A549 (cell line): ENCODE results near the gene NEDD4L. TPM values are rescaled to one million over a fixed set of nuclear protein-coding genes. Genes with fewer than 3 reads are reported as not detected.

Experiments used
- ATAC-seq, 2 experiments: fragments of 200-7000 bp in 1 of 2; fragments of >200 bp in 1 of 2; cut with Nextera tagmentation in 1 of 2; cut with Tn5 transposase in 1 of 2; 3 replicates each; pipeline versions ENCODE4 v1.8.0 to v1.9.1; 2018 to 2020; ENCODE audit warnings: mild to moderate bottlenecking in 1 of 2, moderate library complexity in 1 of 2
- CTCF ChIA-PET: fragments of 300-600 bp; sonication (Branson Sonifier 250); formaldehyde crosslinking; extraction: SDS; loops from one replicate; lab custom pipeline; 2021; ENCODE audit warnings: antibody characterized with exemption, inconsistent platforms; lab: Yijun Ruan, JAX
- POLR2A ChIA-PET: fragments of 350-600 bp; formaldehyde crosslinking; extraction: SDS; loops from one replicate; lab custom pipeline; 2021; ENCODE audit warnings: antibody characterized with exemption, inconsistent platforms; lab: Yijun Ruan, JAX
- DNase-seq, 2 experiments: peaks; one replicate each; pipeline versions ENCODE4 v3.0.0 to v3.0.0-alpha.2; 2011 to 2016; ENCODE audit warnings: low read depth in 1 of 2, low spot score in 1 of 2
- FAIRE-seq: peaks from 2 replicates; lab custom pipeline; 2011; peaks lifted over from hg19 to GRCh38; lab: Jason Lieb, UNC
- H3K27ac ChIP-seq, 2 experiments: fragments of >200 bp; sonication (Bioruptor Twin); formaldehyde crosslinking; 3 replicates each; pipeline ENCODE4 v1.5.1; 2016 to 2017
- H3K4me1 ChIP-seq: fragments of >200 bp; sonication (Bioruptor Twin); formaldehyde crosslinking; 3 replicates; pipeline ENCODE4 v1.6.1; 2016
- H3K4me2 ChIP-seq: fragments of >200 bp; sonication (Bioruptor Twin); formaldehyde crosslinking; 3 replicates; pipeline ENCODE4 v1.6.1; 2016
- H3K4me3 ChIP-seq: fragments of >200 bp; sonication (Bioruptor Twin); formaldehyde crosslinking; 3 replicates; pipeline ENCODE4 v1.5.1; 2016
- H3K9me3 ChIP-seq: fragments of >200 bp; sonication (Bioruptor Twin); formaldehyde crosslinking; 3 replicates; pipeline ENCODE4 v1.6.1; 2016
- BHLHE40 ChIP-seq: IDR thresholded peaks from 2 replicates; pipeline ENCODE4 v1.6.1; 2012; ENCODE audit warnings: low read depth, low read length, inconsistent platforms
- CHD2 ChIP-seq: fragments of 150-350 bp; IDR thresholded peaks from 2 replicates; pipeline ENCODE4 v1.6.1; 2014; ENCODE audit warnings: low read length; ENCODE audit not compliant: partially characterized antibody
- EHF ChIP-seq: fragments of 250-450 bp; sonication (Bioruptor Pico); IDR thresholded peaks from 2 replicates; pipeline ENCODE4 v1.5.0; 2020; ENCODE audit warnings: mild to moderate bottlenecking
- EHMT2 ChIP-seq: fragments of 200-600 bp; sonication (generic); IDR thresholded peaks from 2 replicates; pipeline ENCODE4 v1.6.1; 2016; ENCODE audit warnings: antibody characterized with exemption, low read depth, mild to moderate bottlenecking, moderate library complexity
- EP300 ChIP-seq, 2 experiments: fragments of >200 bp; sonication (Bioruptor Twin); formaldehyde crosslinking; IDR thresholded peaks; 2 replicates in 1 of 2; 3 replicates in 1 of 2; pipeline ENCODE4 v1.6.1; 2016 to 2017
- ESRRA ChIP-seq: fragments of 150-350 bp; IDR thresholded peaks from 2 replicates; pipeline ENCODE4 v1.6.1; 2014; ENCODE audit warnings: mild to moderate bottlenecking, low read length, borderline replicate concordance
- FOXS1 ChIP-seq: fragments of 250-450 bp; sonication (Bioruptor Pico); IDR thresholded peaks from 2 replicates; pipeline ENCODE4 v1.5.0; 2020; ENCODE audit warnings: mild to moderate bottlenecking, moderate library complexity
- HDAC2 ChIP-seq: fragments of 200-600 bp; sonication (generic); IDR thresholded peaks from 2 replicates; pipeline ENCODE4 v1.6.1; 2016
- HOXB13 ChIP-seq: fragments of 250-450 bp; sonication (Bioruptor Pico); IDR thresholded peaks from 2 replicates; pipeline ENCODE4 v1.5.0; 2020; ENCODE audit warnings: low read depth, mild to moderate bottlenecking, moderate library complexity
- HOXB5 ChIP-seq: fragments of 250-450 bp; sonication (Bioruptor Pico); IDR thresholded peaks from 2 replicates; pipeline ENCODE4 v1.5.0; 2020; ENCODE audit warnings: mild to moderate bottlenecking, moderate library complexity
- JUN ChIP-seq, 2 experiments: fragments of >200 bp; sonication (Bioruptor Twin); formaldehyde crosslinking; IDR thresholded peaks; 2 replicates in 1 of 2; 3 replicates in 1 of 2; pipeline ENCODE4 v1.6.1; 2016 to 2017
- MAFK ChIP-seq: fragments of 450-650 bp; IDR thresholded peaks from 2 replicates; pipeline ENCODE4 v1.6.1; 2014; ENCODE audit not compliant: partially characterized antibody
- NR3C1 ChIP-seq: fragments of >200 bp; sonication (Bioruptor Twin); formaldehyde crosslinking; IDR thresholded peaks from 3 replicates; pipeline ENCODE4 v1.6.1; 2017
- PHF8 ChIP-seq: fragments of 200-600 bp; sonication (generic); IDR thresholded peaks from 2 replicates; pipeline ENCODE4 v1.6.1; 2016; ENCODE audit warnings: low read depth, mild to moderate bottlenecking, antibody characterized with exemption, moderate library complexity, borderline replicate concordance
- POLR2A ChIP-seq: IDR thresholded peaks from 2 replicates; pipeline ENCODE4 v1.6.1; 2012; ENCODE audit warnings: mild to moderate bottlenecking, low read length
- RFX5 ChIP-seq: fragments of 450-650 bp; IDR thresholded peaks from 2 replicates; pipeline ENCODE4 v1.7.1; 2014; ENCODE audit warnings: antibody characterized with exemption, mild to moderate bottlenecking, moderate library complexity
- TP53 ChIP-seq: fragments of 250-450 bp; sonication (Bioruptor Pico); IDR thresholded peaks from 2 replicates; pipeline ENCODE4 v1.5.0; 2021; ENCODE audit warnings: mild to moderate bottlenecking, moderate library complexity
- ZNF302 ChIP-seq: fragments of 250-450 bp; sonication (Bioruptor Pico); IDR thresholded peaks from 2 replicates; pipeline ENCODE4 v1.9.0; 2021; ENCODE audit warnings: inconsistent platforms, mild to moderate bottlenecking, moderate library complexity
- WGBS: methylation state at CpG from one replicate; pipeline ENCODE4 v1.1.6; 2017; ENCODE audit errors: missing lambda C conversion rate; 5-methylcytosine and 5-hydroxymethylcytosine counted together
- polyA plus RNA-seq, 4 experiments: library from polyadenylated mRNA; depleted of rRNA in 3 of 4; stranded (reverse); fragments of >200 nt; fragmentation: RNase III in 1 of 4; extraction: RNeasy Plus Mini Kit Qiagen cat#74134 plus additional on column Dnase treatment in 1 of 4; gene quantifications; 2 replicates in 3 of 4; 3 replicates in 1 of 4; pipeline ENCODE4 v1.2.3, GENCODE V29; 2011 to 2017
- TF ChIP-seq, protein P1 (sequence below): fragments of >200 bp; sonication (Bioruptor Twin); formaldehyde crosslinking; IDR thresholded peaks from 2 replicates; pipeline ENCODE4 v1.6.1; 2016
- TF ChIP-seq, protein P2 (sequence below): fragments of >200 bp; sonication (Bioruptor Twin); formaldehyde crosslinking; IDR thresholded peaks from 3 replicates; pipeline ENCODE4 v1.6.1; 2016
- TF ChIP-seq, protein P3 (sequence below): fragments of 200-600 bp; sonication (generic); IDR thresholded peaks from 2 replicates; pipeline ENCODE4 v1.6.1; 2016; ENCODE audit warnings: antibody characterized with exemption, mild to moderate bottlenecking, moderate library complexity

The NEDD4L gene
- polyA plus RNA-seq, 2 of the 4 experiments (the other 2 are of a cell fraction), result 18.0 to 36.5 TPM

DNA sequence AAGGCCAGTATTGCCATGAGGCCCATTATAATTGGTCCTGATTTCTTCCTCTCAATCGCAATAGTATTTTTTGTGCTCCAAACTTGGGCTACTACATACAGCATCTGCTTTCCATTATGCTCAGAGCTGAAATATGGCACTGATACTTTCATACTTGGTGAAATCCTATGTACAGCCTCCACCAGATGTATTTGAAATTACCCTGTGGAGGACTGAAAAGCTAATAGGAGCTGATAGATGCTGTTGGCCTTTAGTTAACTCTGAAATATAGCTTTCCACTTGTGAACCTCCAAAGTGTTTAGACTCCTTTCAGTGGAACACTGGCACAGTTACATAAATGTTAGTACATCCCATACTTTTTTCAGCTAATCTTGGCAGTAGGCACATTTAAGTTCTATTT lies 205.7 kb downstream of the NEDD4L start:
- H3K4me3 ChIP-seq, result no peak overlapping the region
- CTCF ChIA-PET, result interaction anchor here (0.6 to 1.0 kb wide), 3 partner anchors 10 to 57 kb away, joined by 3 read pairs; no protein-coding TSS in a partner anchor
- DNase-seq, result no peak
- POLR2A ChIA-PET, result no interaction called here
- TF ChIP-seq CHD2, result no peak
- TF ChIP-seq EHF (CRISPR knock-in tag), result no peak
- TF ChIP-seq, all 56 proteins: peak for 0
- Histone ChIP-seq H3K9me3 (no peaks in the 10 kb centered on the region), H3K27ac (no peak overlapping the region), H3K4me1 (0 out of 3 replicates have a peak, but pooled peaks cover 5% of the 10 kb centered on the region), H3K4me2 (no peak overlapping the region)
- 87% methylated on average over 1 of the region's 1 CpG for WGBS
- ATAC-seq, result no peak
- FAIRE-seq, result no peak

DNA sequence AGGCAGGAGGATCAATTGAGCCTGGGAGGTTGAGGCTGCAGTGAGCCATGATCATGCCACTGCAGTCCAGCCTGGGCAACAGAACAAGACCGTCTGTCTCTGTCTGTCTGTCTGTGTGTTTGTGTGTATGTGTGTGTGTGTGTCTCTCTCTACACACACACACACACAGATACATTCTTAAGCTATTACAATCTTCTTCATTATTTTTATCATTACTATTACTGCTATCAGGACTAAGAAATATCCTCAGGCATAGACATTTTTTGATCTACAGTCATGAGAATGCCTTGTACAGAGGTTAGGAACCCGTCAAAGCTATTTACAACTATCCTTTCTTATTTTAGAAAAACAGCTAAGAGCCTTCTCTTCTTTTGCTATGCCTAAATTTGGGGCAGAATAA lies 207.4 kb downstream of the NEDD4L start:
- ChIA-PET POLR2A (no interaction called here), CTCF (no interaction called here)
- FAIRE-seq (no peak), ATAC-seq (no peak)
- Histone ChIP-seq H3K27ac (no peak overlapping the region), H3K4me1 (0 out of 3 replicates have a peak, but pooled peaks cover 5% of the 10 kb centered on the region)
- 93% methylated on average over 2 of the region's 2 CpGs for WGBS
- TF ChIP-seq, protein P1, sequence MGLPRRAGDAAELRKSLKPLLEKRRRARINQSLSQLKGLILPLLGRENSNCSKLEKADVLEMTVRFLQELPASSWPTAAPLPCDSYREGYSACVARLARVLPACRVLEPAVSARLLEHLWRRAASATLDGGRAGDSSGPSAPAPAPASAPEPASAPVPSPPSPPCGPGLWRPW, result no peak
- TF ChIP-seq BHLHE40, result no peak
- TF ChIP-seq POLR2A, result no peak
- TF ChIP-seq HDAC2, result no peak
- TF ChIP-seq, protein P2, sequence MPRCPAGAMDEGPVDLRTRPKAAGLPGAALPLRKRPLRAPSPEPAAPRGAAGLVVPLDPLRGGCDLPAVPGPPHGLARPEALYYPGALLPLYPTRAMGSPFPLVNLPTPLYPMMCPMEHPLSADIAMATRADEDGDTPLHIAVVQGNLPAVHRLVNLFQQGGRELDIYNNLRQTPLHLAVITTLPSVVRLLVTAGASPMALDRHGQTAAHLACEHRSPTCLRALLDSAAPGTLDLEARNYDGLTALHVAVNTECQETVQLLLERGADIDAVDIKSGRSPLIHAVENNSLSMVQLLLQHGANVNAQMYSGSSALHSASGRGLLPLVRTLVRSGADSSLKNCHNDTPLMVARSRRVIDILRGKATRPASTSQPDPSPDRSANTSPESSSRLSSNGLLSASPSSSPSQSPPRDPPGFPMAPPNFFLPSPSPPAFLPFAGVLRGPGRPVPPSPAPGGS, result no peak
- TF ChIP-seq CHD2, result no peak
- TF ChIP-seq, all 56 proteins: peak for 0
- no peak for DNase-seq
- H3K4me3 ChIP-seq, result no peak overlapping the region
- H3K9me3 ChIP-seq, result no peaks in the 10 kb centered on the region
- no peak overlapping the region for H3K4me2 ChIP-seq

DNA sequence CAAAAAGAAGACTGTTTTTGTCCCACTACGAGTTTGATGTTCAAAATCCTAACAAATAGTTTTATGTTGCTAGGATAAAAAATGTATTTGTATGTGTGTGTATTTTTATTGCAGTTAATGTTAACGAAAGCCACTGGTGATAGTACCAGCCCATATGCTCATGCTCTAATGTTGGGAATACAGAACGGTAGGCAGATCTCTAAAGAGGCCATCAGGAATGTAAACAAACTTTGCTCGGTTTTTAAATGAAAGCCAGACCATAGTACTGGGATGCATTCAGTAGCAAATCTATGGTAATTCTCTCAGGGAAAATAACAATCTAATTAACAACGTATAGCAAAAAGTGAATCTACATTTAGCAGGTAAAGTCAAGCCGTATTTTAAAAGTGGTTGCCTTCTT lies 208.1 kb downstream of the NEDD4L start:
- DNase-seq (no peak), ATAC-seq (no peak), FAIRE-seq (no peak)
- Histone ChIP-seq H3K4me2 (no peak overlapping the region), H3K4me1 (0 out of 3 replicates have a peak, but pooled peaks cover 5% of the 10 kb centered on the region), H3K9me3 (no peaks in the 10 kb centered on the region), H3K4me3 (no peak overlapping the region)
- WGBS, result 88% methylated on average over 6 of the region's 6 CpGs
- CTCF ChIA-PET, result interaction anchor here (1.3 kb wide), 1 partner anchor 116 kb away, joined by 3 read pairs; no protein-coding TSS in a partner anchor
- TF ChIP-seq MAFK (no peak), EHMT2 (no peak), TP53 (CRISPR knock-in tag) (no peak), JUN (IDR thresholded peaks at IDR 0.05) (no peak), ZNF302 (CRISPR knock-in tag) (no peak), EP300 (IDR thresholded peaks at IDR 0.05) (no peak), FOXS1 (CRISPR knock-in tag) (no peak)
- TF ChIP-seq, all 56 proteins: peak for 0
- POLR2A ChIA-PET, result no interaction called here
- no peak overlapping the region for H3K27ac ChIP-seq

DNA sequence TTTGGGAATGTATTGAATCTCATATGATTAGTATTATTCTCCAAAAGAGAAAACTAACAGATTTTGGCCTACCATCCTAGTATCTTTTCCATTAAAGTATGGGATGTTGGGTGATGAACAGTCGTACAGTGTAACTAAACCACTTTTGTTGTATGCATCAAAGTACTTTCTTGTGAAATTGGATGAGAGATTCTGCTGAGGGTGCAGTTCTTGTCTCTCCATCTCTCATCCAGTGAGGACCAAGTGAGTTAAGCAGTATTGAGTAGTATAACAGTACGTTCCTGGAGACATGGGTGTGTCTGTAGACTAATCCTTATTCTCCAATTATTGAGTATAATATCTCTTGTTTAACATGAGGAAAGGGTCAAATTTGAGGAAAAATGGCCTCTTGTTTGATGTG lies 209.3 kb downstream of the NEDD4L start:
- H3K4me2 ChIP-seq, result no peak overlapping the region
- WGBS, result 90% methylated on average over 2 of the region's 2 CpGs
- ChIA-PET CTCF (interaction anchor here (1.3 kb wide), 1 partner anchor 117 kb away, joined by 3 read pairs; no protein-coding TSS in a partner anchor), POLR2A (no interaction called here)
- no peaks in the 10 kb centered on the region for H3K9me3 ChIP-seq
- H3K4me3 ChIP-seq, result no peak overlapping the region
- H3K4me1 ChIP-seq, result 0 out of 3 replicates have a peak, but pooled peaks cover 5% of the 10 kb centered on the region
- no peak for ATAC-seq
- no peak for FAIRE-seq
- H3K27ac ChIP-seq, result no peak overlapping the region
- TF ChIP-seq MAFK (peak; percentile 86), RFX5 (no peak)
- TF ChIP-seq, all 56 proteins: peak for 1
- DNase-seq, result no peak

DNA sequence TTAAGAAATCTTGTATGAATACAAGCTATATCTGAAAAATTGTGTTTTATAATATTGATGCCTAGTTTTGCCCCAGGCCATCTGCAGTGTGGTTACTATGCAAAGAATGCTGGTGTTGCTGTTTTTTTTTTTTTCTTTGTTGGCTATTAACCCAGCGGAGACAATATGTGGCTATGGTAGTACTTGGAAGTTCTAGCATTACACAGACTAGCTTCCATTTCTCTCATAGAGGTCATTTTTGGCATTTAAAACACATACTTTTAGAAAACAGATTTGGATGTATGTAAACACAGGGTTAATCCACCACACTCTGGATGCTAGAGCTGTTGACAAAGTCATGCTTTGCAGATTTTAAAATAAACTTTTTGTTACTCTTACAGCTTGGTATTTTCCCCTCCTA lies 209.8 kb downstream of the NEDD4L start:
- POLR2A ChIA-PET, result no interaction called here
- no peaks in the 10 kb centered on the region for H3K9me3 ChIP-seq
- DNase-seq (no peak), FAIRE-seq (no peak), ATAC-seq (no peak)
- 0 out of 3 replicates have a peak, but pooled peaks cover 5% of the 10 kb centered on the region for H3K4me1 ChIP-seq
- H3K4me2 ChIP-seq, result no peak overlapping the region
- TF ChIP-seq, protein P3, sequence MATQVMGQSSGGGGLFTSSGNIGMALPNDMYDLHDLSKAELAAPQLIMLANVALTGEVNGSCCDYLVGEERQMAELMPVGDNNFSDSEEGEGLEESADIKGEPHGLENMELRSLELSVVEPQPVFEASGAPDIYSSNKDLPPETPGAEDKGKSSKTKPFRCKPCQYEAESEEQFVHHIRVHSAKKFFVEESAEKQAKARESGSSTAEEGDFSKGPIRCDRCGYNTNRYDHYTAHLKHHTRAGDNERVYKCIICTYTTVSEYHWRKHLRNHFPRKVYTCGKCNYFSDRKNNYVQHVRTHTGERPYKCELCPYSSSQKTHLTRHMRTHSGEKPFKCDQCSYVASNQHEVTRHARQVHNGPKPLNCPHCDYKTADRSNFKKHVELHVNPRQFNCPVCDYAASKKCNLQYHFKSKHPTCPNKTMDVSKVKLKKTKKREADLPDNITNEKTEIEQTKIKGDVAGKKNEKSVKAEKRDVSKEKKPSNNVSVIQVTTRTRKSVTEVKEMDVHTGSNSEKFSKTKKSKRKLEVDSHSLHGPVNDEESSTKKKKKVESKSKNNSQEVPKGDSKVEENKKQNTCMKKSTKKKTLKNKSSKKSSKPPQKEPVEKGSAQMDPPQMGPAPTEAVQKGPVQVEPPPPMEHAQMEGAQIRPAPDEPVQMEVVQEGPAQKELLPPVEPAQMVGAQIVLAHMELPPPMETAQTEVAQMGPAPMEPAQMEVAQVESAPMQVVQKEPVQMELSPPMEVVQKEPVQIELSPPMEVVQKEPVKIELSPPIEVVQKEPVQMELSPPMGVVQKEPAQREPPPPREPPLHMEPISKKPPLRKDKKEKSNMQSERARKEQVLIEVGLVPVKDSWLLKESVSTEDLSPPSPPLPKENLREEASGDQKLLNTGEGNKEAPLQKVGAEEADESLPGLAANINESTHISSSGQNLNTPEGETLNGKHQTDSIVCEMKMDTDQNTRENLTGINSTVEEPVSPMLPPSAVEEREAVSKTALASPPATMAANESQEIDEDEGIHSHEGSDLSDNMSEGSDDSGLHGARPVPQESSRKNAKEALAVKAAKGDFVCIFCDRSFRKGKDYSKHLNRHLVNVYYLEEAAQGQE, result no peak
- TF ChIP-seq HOXB13, result no peak
- TF ChIP-seq HOXB5 (CRISPR knock-in tag), result no peak
- TF ChIP-seq PHF8, result no peak
- TF ChIP-seq NR3C1, result no peak
- no peak for TF ChIP-seq ESRRA
- no peak overlapping the region for H3K27ac ChIP-seq
- 79% methylated on average over 1 of the region's 1 CpG for WGBS
- CTCF ChIA-PET, result interaction anchor here (0.6 to 1.3 kb wide), 2 partner anchors 13 to 514 kb away, joined by 3 to 6 read pairs; no protein-coding TSS in a partner anchor
- H3K4me3 ChIP-seq, result no peak overlapping the region
